ENCODE results near the gene LINC00237.

The LINC00237 gene

GRCh38 chr20:21105429-21106170 is 558 bp downstream of the LINC00237 start:
- DNase-seq (ENCODE audit: low spot score) = no peak
- TF ChIP-seq CTCF (IDR thresholded peaks at IDR 0.05; ENCODE audit: extremely low read depth, insufficient read depth, missing control alignments) = no peak
- in situ Hi-C loops (cut with MboI; ENCODE audit: low pct_unique_long_range_greater_than_20kb, low sequenced_read_pairs, unreplicated experiment) = loop anchor here (25.0 kb wide), 5 partner anchors 282 to 1457 kb away; partner anchors contain the start of genes INSM1, NKX2-2, NKX2-4 and PAX1

GRCh38 chr20:21104921-21105320 is 1.2 kb downstream of the LINC00237 start:
- in situ Hi-C loops (cut with MboI; ENCODE audit: low pct_unique_long_range_greater_than_20kb, low sequenced_read_pairs, unreplicated experiment) = loop anchor here (25.0 kb wide), 5 partner anchors 282 to 1457 kb away; partner anchors contain the start of genes INSM1, NKX2-2, NKX2-4 and PAX1
- no peak for TF ChIP-seq CTCF (IDR thresholded peaks at IDR 0.05; ENCODE audit: extremely low read depth, insufficient read depth, missing control alignments)
- no peak for DNase-seq (ENCODE audit: low spot score)

- TF ChIP-seq CTCF (IDR thresholded peaks at IDR 0.05; ENCODE audit: extremely low read depth, insufficient read depth, missing control alignments) = no peak
- in situ Hi-C loops (cut with MboI; ENCODE audit: low pct_unique_long_range_greater_than_20kb, low sequenced_read_pairs, unreplicated experiment) = loop anchor here (25.0 kb wide), 5 partner anchors 283 to 1458 kb away; partner anchors contain the start of genes INSM1, NKX2-2, NKX2-4 and PAX1
- DNase-seq (ENCODE audit: low spot score) = no peak
Measured at GRCh38 chr20:21104466-21104761, 1.7 kb downstream of the LINC00237 start.

- peak; percentile 31 for DNase-seq (ENCODE audit: low spot score)
- in situ Hi-C loops (cut with MboI; ENCODE audit: low pct_unique_long_range_greater_than_20kb, low sequenced_read_pairs, unreplicated experiment) = loop anchor here (25.0 kb wide), 5 partner anchors 283 to 1458 kb away; partner anchors contain the start of genes INSM1, NKX2-2, NKX2-4 and PAX1
- TF ChIP-seq CTCF (IDR thresholded peaks at IDR 0.05; ENCODE audit: extremely low read depth, insufficient read depth, missing control alignments) = no peak
Measured at GRCh38 chr20:21103582-21104465, 2.3 kb downstream of the LINC00237 start.

GRCh38 chr20:21102603-21103311 is 3.4 kb downstream of the LINC00237 start:
- DNase-seq (ENCODE audit: low spot score) = peak; percentile 50
- in situ Hi-C loops (cut with MboI; ENCODE audit: low pct_unique_long_range_greater_than_20kb, low sequenced_read_pairs, unreplicated experiment) = loop anchor here (25.0 kb wide), 5 partner anchors 285 to 1460 kb away; partner anchors contain the start of genes INSM1, NKX2-2, NKX2-4 and PAX1
- TF ChIP-seq CTCF (IDR thresholded peaks at IDR 0.05; ENCODE audit: extremely low read depth, insufficient read depth, missing control alignments) = peak; percentile 1

Data from GM13977 (cell line).